T-helper 2 cell treated with Interferon-gamma antibody and Interleukin-4, amounts not matched to agents 100 ng/mL and 5 ng/mL, for 36 hours (primary cell): ENCODE data around the gene NAP1L4. TPM values are rescaled to one million over a fixed set of nuclear protein-coding genes. Genes with fewer than 3 reads are reported as not detected.

ENCODE experiments used
- intact Hi-C: fragments of 100-400 bp; cut with micrococcal nuclease; formaldehyde crosslinking; loops from one replicate; pipeline ENCODE4 v1.15.1; 2023
- total RNA-seq: library from RNA; stranded (reverse); gene quantifications from 2 replicates; pipeline ENCODE4 v1.2.3, GENCODE V29; 2022

The NAP1L4 gene
- total RNA-seq, 1 donor from 2014 or later = 314 TPM

GRCh38 chr11:2927851-2928604 lies 64.1 kb downstream of the NAP1L4 start:
- intact Hi-C loops = loop anchor here (2.0 kb wide), 1 partner anchor 61 kb away; no protein-coding TSS in a partner anchor

- intact Hi-C loops = no loop called here
These were observed 64.9 kb downstream of the NAP1L4 start for GRCh38 chr11:2927121-2927800.

- intact Hi-C loops = no loop called here
These were observed 65.5 kb downstream of the NAP1L4 start for GRCh38 chr11:2926611-2927051.

GRCh38 chr11:2924821-2925675 lies 67.1 kb downstream of the NAP1L4 start:
- intact Hi-C loops = no loop called here

GRCh38 chr11:2924381-2924780 lies 67.7 kb downstream of the NAP1L4 start:
- intact Hi-C loops = no loop called here

GRCh38 chr11:2923446-2924375 lies 68.4 kb downstream of the NAP1L4 start:
- intact Hi-C loops = no loop called here

- intact Hi-C loops = no loop called here
These were observed 69.5 kb downstream of the NAP1L4 start for GRCh38 chr11:2922655-2923054.

GRCh38 chr11:2921742-2922493 lies 70.2 kb downstream of the NAP1L4 start:
- intact Hi-C loops = no loop called here

GRCh38 chr11:2921261-2921660 lies 70.9 kb downstream of the NAP1L4 start:
- intact Hi-C loops = no loop called here

- intact Hi-C loops = no loop called here
These were observed 71.8 kb downstream of the NAP1L4 start for GRCh38 chr11:2920343-2920742.

- intact Hi-C loops = no loop called here
These were observed 72.3 kb downstream of the NAP1L4 start for GRCh38 chr11:2919837-2920236.

- intact Hi-C loops = no loop called here
These were observed 72.9 kb downstream of the NAP1L4 start for GRCh38 chr11:2919188-2919587.

GRCh38 chr11:2917842-2918490 lies 74.2 kb downstream of the NAP1L4 start:
- intact Hi-C loops = no loop called here

GRCh38 chr11:2916892-2917645 lies 75.1 kb downstream of the NAP1L4 start:
- intact Hi-C loops = no loop called here

- intact Hi-C loops = no loop called here
These were observed 75.8 kb downstream of the NAP1L4 start for GRCh38 chr11:2916114-2916891.

- intact Hi-C loops = no loop called here
These were observed 76.7 kb downstream of the NAP1L4 start for GRCh38 chr11:2915473-2915872.

- intact Hi-C loops = no loop called here
These were observed 77.5 kb downstream of the NAP1L4 start for GRCh38 chr11:2914455-2915195.
